T-helper 2 cell treated with Interferon-gamma antibody and Interleukin-4, amounts not matched to agents 5 μg/mL and 100 μg/mL, for 36 hours (primary cell): ENCODE results near the gene CBY2.
A peak's percentile ranks its signal among the peaks of the same experiment; 100 is the strongest.

Experiments used
- DNase-seq: peaks from one replicate; pipeline ENCODE4 v3.0.0; 2021; ENCODE audit warnings: low spot score
- H3K27ac Mint-ChIP-seq: one replicate; pipeline ENCODE4 v1.8.0; 2021; ENCODE audit warnings: mild to moderate bottlenecking, mixed read lengths
- H3K27me3 Mint-ChIP-seq: one replicate; pipeline ENCODE4 v1.8.0; 2021; ENCODE audit warnings: low read depth, mixed read lengths
- H3K36me3 Mint-ChIP-seq: one replicate; pipeline ENCODE4 v1.8.0; 2021; ENCODE audit warnings: low read depth, mixed read lengths
- H3K4me1 Mint-ChIP-seq: one replicate; pipeline ENCODE4 v1.8.0; 2021; ENCODE audit warnings: low read depth, mixed read lengths
- H3K4me3 Mint-ChIP-seq: one replicate; pipeline ENCODE4 v1.8.0; 2022; ENCODE audit warnings: mild to moderate bottlenecking, moderate library complexity, mixed read lengths
- H3K9me3 Mint-ChIP-seq: one replicate; pipeline ENCODE4 v1.8.0; 2021; ENCODE audit warnings: mixed read lengths

Gene CBY2

DNA sequence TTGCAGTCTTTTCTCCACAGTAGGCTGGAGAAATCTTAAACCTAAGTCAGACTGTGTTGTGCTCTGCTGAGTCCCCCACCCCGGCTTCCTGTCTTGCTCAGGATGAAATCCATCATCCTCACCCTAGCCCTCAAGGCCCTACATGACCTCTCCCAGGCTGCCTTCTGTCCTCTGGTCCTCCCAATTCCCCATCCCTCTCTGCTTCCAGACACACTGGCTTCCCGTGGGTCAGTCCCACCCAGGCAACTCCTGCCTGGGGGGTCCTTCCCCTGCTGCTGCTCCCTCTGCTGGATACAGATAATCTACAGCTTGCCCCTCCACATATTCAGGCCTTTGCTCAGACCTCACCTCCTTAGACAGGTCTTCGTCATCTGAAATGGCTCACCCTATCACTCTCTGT lies 18.4 kb upstream of the CBY2 start:
- no peaks in the 10 kb centered on the region for H3K4me1 Mint-ChIP-seq
- peaks cover 3% of the 10 kb centered on the region for H3K27me3 Mint-ChIP-seq
- no peaks in the 10 kb centered on the region for H3K9me3 Mint-ChIP-seq
- no peak overlapping the region for H3K27ac Mint-ChIP-seq
- H3K4me3 Mint-ChIP-seq = no peak overlapping the region
- no peaks in the 10 kb centered on the region for H3K36me3 Mint-ChIP-seq
- DNase-seq = no peak

DNA sequence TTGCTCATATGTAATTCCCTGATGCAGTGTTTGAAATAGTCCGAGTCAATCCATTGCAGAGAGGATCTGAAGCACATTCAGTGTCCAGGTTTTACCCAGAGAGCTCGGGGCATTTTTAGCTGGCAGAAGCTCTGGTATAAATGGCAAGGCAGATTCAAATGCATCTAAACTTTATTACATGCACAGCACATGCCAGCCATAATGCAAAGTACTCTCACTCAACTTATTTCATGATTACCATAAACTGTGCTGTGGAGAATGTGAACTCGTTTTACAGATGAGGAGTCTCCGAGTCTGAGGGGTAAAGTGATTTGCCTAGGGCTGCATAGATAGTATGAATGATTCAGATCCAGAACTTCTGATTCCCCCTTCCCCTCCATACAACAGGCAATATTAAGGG lies 13.5 kb upstream of the CBY2 start:
- no peaks in the 10 kb centered on the region for H3K9me3 Mint-ChIP-seq
- peaks cover 3% of the 10 kb centered on the region for H3K27me3 Mint-ChIP-seq
- DNase-seq = no peak
- H3K27ac Mint-ChIP-seq = no peak overlapping the region
- H3K4me1 Mint-ChIP-seq = no peaks in the 10 kb centered on the region
- H3K4me3 Mint-ChIP-seq = no peak overlapping the region
- no peaks in the 10 kb centered on the region for H3K36me3 Mint-ChIP-seq

DNA sequence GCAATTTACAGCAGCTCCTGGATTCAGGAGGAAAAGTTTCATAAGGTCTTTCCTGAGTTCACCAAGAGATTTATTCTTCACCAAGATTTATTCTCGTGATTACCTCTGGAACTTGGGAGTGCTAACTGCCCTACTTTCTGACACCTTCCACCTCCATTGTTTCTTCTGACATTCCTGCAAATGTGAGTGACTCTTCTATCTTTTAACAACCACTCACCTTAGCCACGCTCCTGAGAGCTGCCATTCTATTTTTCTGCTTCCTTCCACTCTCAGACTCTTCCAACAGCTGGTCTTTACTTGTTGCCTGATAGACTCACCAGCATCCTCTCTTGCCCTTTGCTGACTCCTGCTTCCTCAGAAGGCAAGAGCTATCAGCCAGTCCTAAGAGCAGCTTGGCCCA lies 11.5 kb upstream of the CBY2 start:
- Mint-ChIP-seq H3K9me3 (no peaks in the 10 kb centered on the region), H3K27me3 (peaks cover 3% of the 10 kb centered on the region), H3K4me3 (no peak overlapping the region), H3K27ac (no peak overlapping the region), H3K4me1 (peaks cover 6% of the 10 kb centered on the region), H3K36me3 (no peaks in the 10 kb centered on the region)
- DNase-seq = no peak

DNA sequence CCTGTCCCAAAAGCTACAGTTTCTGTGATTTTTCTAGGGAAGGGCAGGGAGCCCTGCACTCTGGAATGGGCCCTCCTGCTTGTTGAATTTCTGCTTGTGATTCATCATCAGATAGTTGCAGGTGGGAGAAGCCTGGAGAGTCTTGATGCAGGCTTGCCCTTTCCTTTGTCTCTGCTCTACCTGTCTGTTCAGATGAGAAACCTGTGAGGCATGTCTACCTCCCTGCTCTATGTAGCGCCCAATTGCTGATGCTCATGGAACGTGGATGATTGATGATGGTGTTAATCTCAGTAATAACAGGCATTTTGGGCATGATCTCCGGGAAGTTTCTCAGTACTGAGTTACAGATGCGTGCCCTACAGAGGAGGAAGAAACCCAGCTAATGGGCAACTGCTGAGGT lies 10.9 kb upstream of the CBY2 start:
- Mint-ChIP-seq H3K36me3 (no peaks in the 10 kb centered on the region), H3K27ac (no peak overlapping the region)

DNA sequence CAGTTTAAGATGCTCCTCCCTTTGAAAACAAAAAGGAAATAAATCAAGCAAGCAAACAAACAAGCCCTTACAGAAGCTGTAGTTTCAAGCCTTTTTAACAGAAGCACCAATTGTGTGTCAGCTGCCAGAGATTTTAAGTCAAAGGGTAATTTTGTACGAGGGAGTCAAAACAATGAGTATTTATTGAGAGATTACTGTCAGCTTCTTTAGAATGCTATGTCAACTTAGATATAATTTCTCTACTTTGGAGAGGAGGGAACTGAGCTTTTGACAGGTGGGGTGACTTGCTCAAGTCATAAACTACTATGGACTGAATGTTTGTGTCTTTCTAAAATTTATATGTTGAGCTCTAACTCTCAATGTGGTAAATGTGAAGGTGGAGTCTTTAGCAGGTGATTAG lies 10.5 kb upstream of the CBY2 start:
- no peaks in the 10 kb centered on the region for H3K36me3 Mint-ChIP-seq
- H3K4me1 Mint-ChIP-seq = peaks cover 10% of the 10 kb centered on the region
- no peak overlapping the region for H3K27ac Mint-ChIP-seq
- H3K9me3 Mint-ChIP-seq = no peaks in the 10 kb centered on the region
- no peak overlapping the region for H3K4me3 Mint-ChIP-seq
- no peak for DNase-seq
- H3K27me3 Mint-ChIP-seq = no peaks in the 10 kb centered on the region

More for the DNA sequence above, 10.9 kb upstream of the CBY2 start:
- H3K4me3 Mint-ChIP-seq = no peak overlapping the region
- no peak for DNase-seq
- H3K4me1 Mint-ChIP-seq = peaks cover 9% of the 10 kb centered on the region
- H3K27me3 Mint-ChIP-seq = peaks cover 2% of the 10 kb centered on the region
- H3K9me3 Mint-ChIP-seq = no peaks in the 10 kb centered on the region

DNA sequence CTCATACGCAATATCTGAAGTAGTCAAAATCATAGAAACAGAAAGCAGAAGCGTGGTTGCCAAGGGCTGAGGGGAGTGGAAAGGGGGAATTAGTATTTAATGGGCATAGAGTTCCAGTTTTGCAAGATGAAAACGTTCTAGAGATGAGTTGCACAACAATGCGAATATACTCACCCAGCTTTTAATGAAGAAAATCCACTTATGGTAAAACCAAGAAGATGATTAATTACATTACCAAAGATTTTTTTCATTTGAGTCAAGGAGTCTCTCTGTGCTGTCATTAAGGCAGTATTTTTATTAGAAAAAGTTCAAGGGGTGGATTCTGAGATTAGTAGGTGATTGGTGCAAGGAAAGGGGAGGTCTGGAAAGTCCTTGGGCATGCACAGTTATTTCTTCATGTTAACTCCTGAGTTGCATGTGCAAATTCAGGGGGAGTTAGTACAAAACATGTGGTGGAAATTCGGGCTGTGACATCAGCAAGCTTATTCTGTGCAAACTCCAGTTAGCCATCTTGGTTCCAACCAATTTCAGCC lies 6.9 kb upstream of the CBY2 start:
- Mint-ChIP-seq H3K9me3 (no peaks in the 10 kb centered on the region), H3K36me3 (no peaks in the 10 kb centered on the region), H3K4me1 (peaks cover 10% of the 10 kb centered on the region), H3K4me3 (peak overlapping the region; percentile 3), H3K27ac (peak overlapping the region; percentile 50), H3K27me3 (no peaks in the 10 kb centered on the region)
- DNase-seq = peak; percentile 45

DNA sequence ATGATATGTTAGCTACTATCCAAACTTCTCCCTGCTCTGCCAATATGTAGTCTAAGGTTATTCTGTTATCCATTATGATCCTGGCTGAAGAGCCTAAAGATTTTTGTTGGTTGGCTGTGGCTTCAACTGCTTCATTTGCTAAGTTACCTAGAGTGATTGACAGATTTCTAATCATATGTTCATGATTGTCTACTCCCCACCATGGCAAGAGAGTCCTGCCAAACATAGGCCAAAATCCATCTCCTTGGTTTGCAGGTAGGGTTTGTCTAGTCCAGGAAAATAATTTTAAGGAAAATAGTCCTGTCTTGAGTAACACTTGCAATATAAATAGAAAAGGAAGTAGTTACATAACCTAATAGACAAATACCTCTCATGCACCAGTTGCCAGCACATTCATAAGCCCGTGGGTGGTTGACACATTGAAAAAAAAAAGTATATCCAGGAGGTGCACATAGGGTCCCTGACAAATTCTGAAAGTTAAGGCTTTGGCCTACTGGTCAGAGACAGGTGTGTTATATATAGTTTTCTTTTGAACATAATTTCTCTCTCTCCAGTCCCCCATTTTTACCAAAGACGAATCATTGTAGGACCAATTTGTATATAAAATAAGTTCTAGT lies 5.4 kb upstream of the CBY2 start:
- DNase-seq = no peak
- Mint-ChIP-seq H3K27me3 (no peaks in the 10 kb centered on the region), H3K36me3 (no peaks in the 10 kb centered on the region), H3K4me3 (no peak overlapping the region), H3K27ac (no peak overlapping the region), H3K9me3 (no peaks in the 10 kb centered on the region), H3K4me1 (peaks cover 15% of the 10 kb centered on the region)

DNA sequence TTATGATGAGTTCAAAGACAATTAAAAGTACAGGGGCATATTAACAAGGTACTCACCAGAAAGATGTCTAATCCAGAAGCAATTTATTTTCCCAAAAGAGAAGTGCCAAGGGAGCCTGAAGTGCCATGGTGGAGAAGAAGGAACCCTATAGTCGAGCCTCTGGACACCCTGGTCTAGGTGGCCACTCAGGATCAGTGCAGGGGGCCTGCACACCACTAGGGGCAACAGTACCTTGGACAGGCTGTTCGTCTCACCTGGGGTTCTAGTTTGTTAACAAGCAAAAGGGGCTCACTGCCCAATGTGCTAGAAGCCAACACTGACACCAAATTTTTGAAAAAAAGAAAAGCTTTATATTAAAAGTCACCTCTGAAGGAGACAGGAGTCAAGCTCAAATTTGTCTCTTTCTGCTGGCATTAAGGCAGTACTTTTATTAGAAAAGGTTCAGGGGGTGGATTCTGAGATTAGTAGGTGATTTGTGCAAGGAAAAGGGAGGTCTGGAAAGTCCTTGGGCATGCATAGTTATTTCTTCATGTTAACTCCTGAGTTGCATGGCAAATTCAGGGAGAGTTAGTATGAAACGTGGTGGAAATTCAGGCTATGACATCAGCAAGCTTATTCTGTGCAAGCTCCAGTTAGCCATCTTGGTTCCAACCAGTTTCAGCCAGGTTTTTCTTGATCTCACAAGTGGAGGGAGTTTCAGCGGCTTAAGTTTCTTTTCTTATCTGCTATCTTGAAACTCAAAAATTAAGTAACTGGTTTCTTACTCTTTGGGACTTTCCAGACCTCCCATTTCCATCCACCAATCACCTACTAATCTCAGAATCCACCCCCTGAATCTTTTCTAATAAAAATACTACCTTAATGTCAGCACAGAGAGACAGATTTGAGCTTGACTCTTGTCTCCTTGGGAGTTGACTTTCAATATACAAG lies 884 bp upstream of the CBY2 start:
- H3K4me1 Mint-ChIP-seq = peaks cover 11% of the 10 kb centered on the region
- no peak overlapping the region for H3K4me3 Mint-ChIP-seq
- no peaks in the 10 kb centered on the region for H3K36me3 Mint-ChIP-seq
- H3K9me3 Mint-ChIP-seq = no peaks in the 10 kb centered on the region
- no peaks in the 10 kb centered on the region for H3K27me3 Mint-ChIP-seq
- H3K27ac Mint-ChIP-seq = peak overlapping the region; percentile 46
- DNase-seq = peak; percentile 50

DNA sequence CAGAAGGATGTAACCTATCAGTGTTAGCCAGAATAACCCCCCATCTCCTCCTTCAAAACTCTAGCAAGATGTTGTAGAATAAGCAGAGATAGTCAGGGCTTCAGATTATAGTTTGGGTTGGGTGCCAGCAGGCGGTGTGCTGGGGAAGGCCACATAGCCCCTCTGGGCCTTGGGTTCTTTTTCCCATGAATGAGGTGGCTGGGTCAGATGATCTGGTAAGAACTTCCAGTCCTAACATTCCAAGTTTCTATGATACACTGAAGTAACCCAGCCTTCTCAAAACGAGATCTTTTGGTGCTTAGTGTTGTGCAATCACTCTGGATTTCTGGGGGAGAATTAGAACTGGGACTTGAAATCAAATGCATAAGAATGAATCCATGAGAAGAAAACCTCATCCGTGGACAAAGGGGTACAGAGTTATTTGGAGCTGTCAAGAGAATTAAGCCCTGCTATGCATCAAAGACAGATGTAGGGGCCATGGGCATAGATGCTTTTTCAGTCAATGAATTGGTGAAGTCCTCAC lies 810 bp downstream of the CBY2 start:
- H3K4me3 Mint-ChIP-seq = no peak overlapping the region
- H3K27me3 Mint-ChIP-seq = no peaks in the 10 kb centered on the region
- H3K4me1 Mint-ChIP-seq = peaks cover 10% of the 10 kb centered on the region
- no peaks in the 10 kb centered on the region for H3K9me3 Mint-ChIP-seq
- no peaks in the 10 kb centered on the region for H3K36me3 Mint-ChIP-seq
- H3K27ac Mint-ChIP-seq = no peak overlapping the region
- DNase-seq = no peak

DNA sequence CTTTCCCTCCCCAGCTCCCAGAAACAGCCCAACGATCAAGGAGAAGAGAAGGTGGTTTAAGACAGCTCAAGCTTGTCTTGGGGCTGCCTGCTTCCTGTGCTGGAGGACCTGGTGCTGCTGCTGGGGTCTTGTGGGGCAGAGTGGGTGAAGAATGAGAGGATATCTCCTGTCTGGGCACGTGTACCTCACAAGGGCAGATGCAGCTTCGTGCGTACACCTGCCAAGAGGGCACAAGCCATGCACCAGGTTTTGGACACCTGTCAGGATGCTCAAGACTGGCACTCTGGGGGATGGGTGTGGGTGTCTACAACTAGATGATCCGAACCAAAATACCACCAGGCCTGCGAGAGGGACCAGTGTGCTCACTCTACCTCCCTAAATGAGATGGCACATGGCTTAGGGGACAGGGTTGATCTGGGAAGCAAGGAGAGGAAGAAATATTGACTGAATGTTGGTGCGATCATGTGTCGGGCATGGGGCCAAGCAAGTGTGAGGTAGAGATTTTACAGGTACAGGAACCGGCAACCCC lies 2.2 kb downstream of the CBY2 start:
- Mint-ChIP-seq H3K27ac (no peak overlapping the region), H3K36me3 (no peaks in the 10 kb centered on the region), H3K4me1 (peaks cover 10% of the 10 kb centered on the region), H3K4me3 (no peak overlapping the region), H3K9me3 (no peaks in the 10 kb centered on the region), H3K27me3 (no peaks in the 10 kb centered on the region)
- no peak for DNase-seq

DNA sequence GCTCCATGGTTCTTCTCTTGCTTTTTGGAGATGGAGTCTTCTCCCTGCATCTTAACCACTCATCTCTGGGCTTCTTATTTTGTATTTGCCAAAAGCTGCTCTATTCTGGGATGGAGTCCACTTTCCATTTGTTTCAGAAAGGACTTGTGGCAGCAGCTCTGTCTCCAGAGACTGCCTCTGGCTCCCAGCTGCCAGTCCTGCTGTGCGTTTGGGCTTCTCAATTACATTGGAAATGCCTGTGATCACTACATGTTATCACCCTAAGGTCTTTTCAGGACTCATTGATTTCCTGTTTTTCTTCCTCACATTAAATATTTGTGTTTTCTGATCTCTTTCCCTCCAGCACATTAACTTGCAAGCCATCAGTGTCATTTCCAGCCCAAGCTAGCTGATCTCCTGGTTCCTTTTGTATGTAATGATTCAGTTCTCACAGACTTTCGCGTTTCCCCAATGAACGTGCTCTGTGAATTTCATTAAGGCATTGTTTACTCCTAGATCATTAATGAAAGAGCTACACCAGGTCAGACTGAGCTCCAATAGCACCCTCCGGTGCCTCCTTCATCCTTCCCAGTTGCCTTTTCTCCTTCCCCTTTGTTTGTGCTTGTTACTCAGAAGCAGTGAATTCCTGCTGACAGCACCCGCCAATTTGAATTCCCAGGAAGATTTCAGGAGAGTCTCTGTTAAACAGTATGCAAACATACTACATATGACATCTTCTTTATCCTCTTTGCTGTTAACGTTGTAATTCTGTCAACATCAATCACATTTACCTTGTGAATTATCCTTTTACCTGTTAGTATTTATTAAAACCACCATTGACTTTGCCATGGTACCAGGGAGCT lies 3.0 kb downstream of the CBY2 start:
- H3K36me3 Mint-ChIP-seq = no peaks in the 10 kb centered on the region
- H3K4me1 Mint-ChIP-seq = peaks cover 10% of the 10 kb centered on the region
- no peak overlapping the region for H3K27ac Mint-ChIP-seq
- no peaks in the 10 kb centered on the region for H3K27me3 Mint-ChIP-seq
- H3K9me3 Mint-ChIP-seq = no peaks in the 10 kb centered on the region
- H3K4me3 Mint-ChIP-seq = no peak overlapping the region
- DNase-seq = no peak

DNA sequence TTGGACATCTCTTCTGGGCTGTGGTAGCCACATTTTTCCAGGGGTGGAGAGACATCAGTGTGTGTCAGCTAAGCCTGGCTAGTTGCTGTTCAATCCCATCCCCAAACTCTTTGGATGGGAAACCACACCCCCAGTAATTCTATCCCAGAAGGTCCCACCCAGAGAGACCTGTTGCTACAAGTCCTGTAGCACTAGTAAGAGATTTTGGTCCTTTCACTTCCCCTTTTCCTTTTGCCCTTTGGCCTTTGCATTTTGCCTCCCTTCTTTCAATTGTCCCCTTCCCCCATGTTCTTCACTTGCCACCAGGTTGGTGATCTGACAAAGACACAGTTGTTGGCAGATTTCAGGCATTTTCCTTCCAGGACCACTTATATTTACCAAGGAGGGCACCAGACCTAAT lies 3.8 kb downstream of the CBY2 start:
- H3K36me3 Mint-ChIP-seq = no peaks in the 10 kb centered on the region
- DNase-seq = no peak

DNA sequence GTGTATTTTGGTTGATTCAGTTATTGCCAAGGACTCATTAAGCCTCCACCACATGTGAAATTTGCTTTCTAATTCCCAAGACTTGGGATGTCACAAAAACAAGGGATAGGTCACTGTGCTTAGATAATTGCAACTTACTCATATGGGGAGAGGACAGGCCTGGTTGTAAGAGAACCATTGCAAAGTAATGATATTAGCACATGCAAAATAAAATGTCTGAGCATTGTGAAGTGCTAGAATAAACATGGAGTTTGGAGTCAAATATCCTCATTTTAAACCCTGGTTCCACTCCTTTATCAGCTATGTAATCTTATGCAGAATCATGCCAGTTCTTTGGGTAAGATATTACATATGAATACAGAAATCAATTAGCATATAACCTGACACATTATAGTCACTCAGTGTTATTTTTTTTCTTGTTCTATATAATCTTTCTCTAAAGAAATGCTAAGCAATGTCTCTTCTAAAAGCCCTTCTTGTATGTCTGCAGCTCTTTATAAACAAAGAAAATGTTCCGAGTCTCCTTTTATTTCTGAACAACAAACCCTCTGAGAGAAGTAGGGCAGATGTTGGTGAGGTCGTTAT lies 5.5 kb downstream of the CBY2 start:
- H3K27me3 Mint-ChIP-seq = no peaks in the 10 kb centered on the region
- no peaks in the 10 kb centered on the region for H3K36me3 Mint-ChIP-seq
- H3K27ac Mint-ChIP-seq = no peak overlapping the region
- no peak for DNase-seq
- H3K4me1 Mint-ChIP-seq = no peaks in the 10 kb centered on the region
- no peaks in the 10 kb centered on the region for H3K9me3 Mint-ChIP-seq
- H3K4me3 Mint-ChIP-seq = no peak overlapping the region

More for the DNA sequence above, 3.8 kb downstream of the CBY2 start:
- Mint-ChIP-seq H3K9me3 (no peaks in the 10 kb centered on the region), H3K4me1 (peaks cover 10% of the 10 kb centered on the region), H3K27me3 (no peaks in the 10 kb centered on the region), H3K4me3 (no peak overlapping the region), H3K27ac (no peak overlapping the region)
